GM10266 (cell line): ENCODE measurements around the gene GGCX.
"Not testable (repeated sequence)": the region's sequence is repeated elsewhere in the genome, so short reads cannot be mapped to it uniquely, and the experiment has no call there.

ENCODE experiments used
- DNase-seq: peaks from one replicate; pipeline ENCODE4 v3.0.0; 2012; ENCODE audit errors: extremely low spot score
- CTCF ChIP-seq: IDR thresholded peaks from 2 replicates; pipeline ENCODE4 v1.5.1; 2012; ENCODE audit warnings: mild to moderate bottlenecking, low read depth; ENCODE audit not compliant: control insufficient read depth, insufficient read depth; ENCODE audit errors: missing control alignments

Gene GGCX

GRCh38 chr2:85560812-85561279 is 447 bp downstream of the GGCX start:
- no peak for DNase-seq
- no peak for TF ChIP-seq CTCF

GRCh38 chr2:85560403-85560726 is 928 bp downstream of the GGCX start:
- not testable (repeated sequence) for DNase-seq

- TF ChIP-seq CTCF = no peak
- no peak for DNase-seq
Measured at GRCh38 chr2:85558160-85558559, 3.1 kb downstream of the GGCX start.

- no peak for DNase-seq
- TF ChIP-seq CTCF = no peak
Measured at GRCh38 chr2:85557130-85557529, 4.2 kb downstream of the GGCX start.

GRCh38 chr2:85554980-85555612 is 6.2 kb downstream of the GGCX start:
- no peak for TF ChIP-seq CTCF
- DNase-seq = no peak

- DNase-seq = no peak
- TF ChIP-seq CTCF = no peak
Measured at GRCh38 chr2:85553184-85553583, 8.1 kb downstream of the GGCX start.

- peak; percentile 73 for DNase-seq
- peak; percentile 94 for TF ChIP-seq CTCF
Measured at GRCh38 chr2:85551698-85552678, 9.3 kb downstream of the GGCX start.
